HG03575 (cell line): Measurements from ENCODE around the gene RFK.
"Not testable (repeated sequence)": the region's sequence is repeated elsewhere in the genome, so short reads cannot be mapped to it uniquely, and the experiment has no call there.

Experiments
- ATAC-seq: cut with Tn5 transposase; IDR thresholded peaks from one replicate; pipeline ENCODE4 v1.9.1; 2021; ENCODE audit not compliant: unreplicated experiment, insufficient number of reproducible peaks, low FRiP score; ENCODE audit errors: extremely low read depth

The RFK gene

GRCh38 chr9:76373784-76374474 is 20.3 kb downstream of the RFK start:
- ATAC-seq, result no peak

- no peak for ATAC-seq
Observed at GRCh38 chr9:76373173-76373783, 20.9 kb downstream of the RFK start.

GRCh38 chr9:76372336-76372735 is 21.9 kb downstream of the RFK start:
- no peak for ATAC-seq

GRCh38 chr9:76371901-76372300 is 22.3 kb downstream of the RFK start:
- ATAC-seq, result no peak

GRCh38 chr9:76370396-76371023 is 23.7 kb downstream of the RFK start:
- no peak for ATAC-seq

- no peak for ATAC-seq
Observed at GRCh38 chr9:76369583-76369982, 24.6 kb downstream of the RFK start.

- no peak for ATAC-seq
Observed at GRCh38 chr9:76366275-76366674, 28.0 kb downstream of the RFK start.

GRCh38 chr9:76365028-76365427 is 29.2 kb downstream of the RFK start:
- no peak for ATAC-seq

- no peak for ATAC-seq
Observed at GRCh38 chr9:76363032-76363395, 31.2 kb downstream of the RFK start.

GRCh38 chr9:76362332-76363031 is 31.7 kb downstream of the RFK start:
- not testable (repeated sequence) for ATAC-seq

GRCh38 chr9:76359766-76360165 is 34.5 kb downstream of the RFK start:
- no peak for ATAC-seq

- ATAC-seq, result no peak
Observed at GRCh38 chr9:76359365-76359764, 34.9 kb downstream of the RFK start.

GRCh38 chr9:76358628-76359280 is 35.5 kb downstream of the RFK start:
- no peak for ATAC-seq

- no peak for ATAC-seq
Observed at GRCh38 chr9:76357555-76357954, 36.7 kb downstream of the RFK start.

GRCh38 chr9:76355886-76356285 is 38.3 kb downstream of the RFK start:
- ATAC-seq, result no peak

GRCh38 chr9:76354221-76354620 is 40.0 kb downstream of the RFK start:
- no peak for ATAC-seq

GRCh38 chr9:76353280-76353679 is 40.9 kb downstream of the RFK start:
- ATAC-seq, result no peak

GRCh38 chr9:76352026-76352620 is 42.1 kb downstream of the RFK start:
- ATAC-seq, result no peak

GRCh38 chr9:76351006-76351405 is 43.2 kb downstream of the RFK start:
- no peak for ATAC-seq
